Stomach (tissue), 9 donors: ENCODE measurements around the gene ENDOD1. TPM values are rescaled to one million over a fixed set of nuclear protein-coding genes. Genes with fewer than 3 reads are reported as not detected.

ENCODE experiments used
- DNase-seq, 2 donors: peaks; one replicate each; pipeline versions ENCODE4 v3.0.0 to v3.0.0-alpha.2; 2013 to 2019
- H3K27ac ChIP-seq, 5 donors: fragments of 200-600 bp in 4 of 5; sonication (generic) in 4 of 5; one replicate each; pipeline ENCODE4 v1.5.1; 2013 to 2019; ENCODE audit warnings: mild to moderate bottlenecking in 1 of 5, moderate library complexity in 1 of 5
- H3K27me3 ChIP-seq, 3 donors: fragments of 200-600 bp; sonication (generic); one replicate each; pipeline ENCODE4 v1.5.1; 2017 to 2019; ENCODE audit warnings: mixed run types in 1 of 3
- H3K36me3 ChIP-seq, 4 donors: fragments of 200-600 bp; sonication (generic); 1 replicate in 3 of 4; 2 replicates in 1 of 4; pipeline ENCODE4 v1.5.1; 2016 to 2019
- H3K4me1 ChIP-seq, 4 donors: fragments of 200-600 bp; sonication (generic); one replicate each; pipeline ENCODE4 v1.5.1; 2016 to 2019
- H3K4me3 ChIP-seq, 4 donors: fragments of 200-600 bp; sonication (generic) in 3 of 4; one replicate each; pipeline ENCODE4 v1.5.1; 2016 to 2019; ENCODE audit warnings: mild to moderate bottlenecking in 1 of 4
- H3K9me3 ChIP-seq, 4 donors: fragments of 200-600 bp; sonication (generic); one replicate each; pipeline ENCODE4 v1.5.1; 2016 to 2019
- EP300 ChIP-seq: sonication (generic); formaldehyde crosslinking; IDR thresholded peaks from one replicate; pipeline ENCODE4 v1.6.1; 2017; ENCODE audit warnings: antibody characterized with exemption
- POLR2A ChIP-seq, 4 donors: fragments of 450-650 bp; IDR thresholded peaks; one replicate each; pipeline ENCODE4 v1.6.1; 2016; ENCODE audit warnings: antibody characterized with exemption in 4 of 4, control low read depth in 2 of 4, mild to moderate bottlenecking in 1 of 4, moderate library complexity in 1 of 4
- POLR2AphosphoS5 ChIP-seq, 3 donors: sonication (generic); formaldehyde crosslinking; IDR thresholded peaks; one replicate each; pipeline ENCODE4 v1.6.1; 2016; ENCODE audit warnings: antibody characterized with exemption in 3 of 3
- WGBS, 5 donors: extraction: QIAGEN DNeasy Blood & Tissue Kit in 3 of 5; methylation state at CpG; one replicate each; pipeline versions ENCODE4 v1.1.5 to v1.1.7; 2013 to 2018; 5-methylcytosine and 5-hydroxymethylcytosine counted together
- intact Hi-C: fragments of 100-400 bp; cut with DNase I; formaldehyde crosslinking; loops from one replicate; pipeline ENCODE4 v1.15.1; 2023; ENCODE audit warnings: low total_unique reads
- polyA plus RNA-seq, 3 donors: library from polyadenylated mRNA; stranded (reverse); fragments of 200-250 nt; gene quantifications; one replicate each; pipeline ENCODE4 v1.2.3, GENCODE V29; 2013
- total RNA-seq, 5 donors: library from RNA; depleted of rRNA; stranded (reverse); fragments of >200 nt; gene quantifications; one replicate each; pipeline versions ENCODE4 v1.1.0 to v1.2.3, GENCODE V29; 2014 to 2016
- TF ChIP-seq, protein P1 (sequence below), 7 experiments: fragments of 450-650 bp in 4 of 7; fragments of 200-600 bp in 3 of 7; sonication (generic) in 3 of 7; IDR thresholded peaks; one replicate each; pipeline ENCODE4 v1.5.1; 2016 to 2019; ENCODE audit warnings: antibody characterized with exemption in 7 of 7, control low read depth in 2 of 7, mild to moderate bottlenecking in 1 of 7
- donor health status: healthy with polysubstance abuse.
- donor health status: Bipolar disorder and iron deficiency.
- donor health status: healthy.

The ENDOD1 gene
- total and polyA plus RNA-seq, 8 donors: 2.4 to 32.2 (median 14.9) TPM

DNA sequence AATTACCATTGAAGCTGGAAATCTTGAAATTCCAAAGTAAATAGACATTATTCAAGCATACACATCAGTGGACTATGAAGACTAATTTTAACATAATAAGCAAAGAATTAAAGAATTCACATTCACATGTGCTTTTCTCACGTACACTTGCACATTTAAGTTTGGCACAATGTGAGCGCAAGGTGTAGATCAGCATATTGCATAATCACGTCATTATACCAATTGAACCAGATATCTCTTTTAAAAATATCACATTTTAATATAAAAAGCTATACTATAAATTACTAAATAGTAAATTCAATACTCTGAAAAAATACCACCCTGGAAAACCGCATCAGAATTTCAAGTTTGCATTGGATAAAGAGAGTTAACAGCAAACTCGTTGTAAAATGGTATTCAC is 80.6 kb downstream of the ENDOD1 start:
- intact Hi-C loops: no loop called here
- no peak overlapping the region for H3K27ac ChIP-seq
- no peaks in the 10 kb centered on the region for H3K27me3 ChIP-seq
- TF ChIP-seq, protein P1, sequence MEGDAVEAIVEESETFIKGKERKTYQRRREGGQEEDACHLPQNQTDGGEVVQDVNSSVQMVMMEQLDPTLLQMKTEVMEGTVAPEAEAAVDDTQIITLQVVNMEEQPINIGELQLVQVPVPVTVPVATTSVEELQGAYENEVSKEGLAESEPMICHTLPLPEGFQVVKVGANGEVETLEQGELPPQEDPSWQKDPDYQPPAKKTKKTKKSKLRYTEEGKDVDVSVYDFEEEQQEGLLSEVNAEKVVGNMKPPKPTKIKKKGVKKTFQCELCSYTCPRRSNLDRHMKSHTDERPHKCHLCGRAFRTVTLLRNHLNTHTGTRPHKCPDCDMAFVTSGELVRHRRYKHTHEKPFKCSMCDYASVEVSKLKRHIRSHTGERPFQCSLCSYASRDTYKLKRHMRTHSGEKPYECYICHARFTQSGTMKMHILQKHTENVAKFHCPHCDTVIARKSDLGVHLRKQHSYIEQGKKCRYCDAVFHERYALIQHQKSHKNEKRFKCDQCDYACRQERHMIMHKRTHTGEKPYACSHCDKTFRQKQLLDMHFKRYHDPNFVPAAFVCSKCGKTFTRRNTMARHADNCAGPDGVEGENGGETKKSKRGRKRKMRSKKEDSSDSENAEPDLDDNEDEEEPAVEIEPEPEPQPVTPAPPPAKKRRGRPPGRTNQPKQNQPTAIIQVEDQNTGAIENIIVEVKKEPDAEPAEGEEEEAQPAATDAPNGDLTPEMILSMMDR (IDR thresholded peaks at IDR 0.05): no peak
- TF ChIP-seq POLR2A (IDR thresholded peaks at IDR 0.05) (no peak), POLR2AphosphoS5 (IDR thresholded peaks at IDR 0.05) (no peak), EP300 (no peak)
- H3K4me3 ChIP-seq: no peak overlapping the region
- 94 to 97% (median 96%) methylated on average over 5 of the region's 5 CpGs for WGBS, 5 donors
- H3K4me1 ChIP-seq: no peaks in the 10 kb centered on the region
- H3K9me3 ChIP-seq: no peaks in the 10 kb centered on the region
- no peak for DNase-seq
- peaks cover 3 to 35% (median 29%) of the 10 kb centered on the region in 4 donors for H3K36me3 ChIP-seq

GRCh38 chr11:95175818-95176380 is 86.3 kb downstream of the ENDOD1 start:
- peaks cover 4 to 70% (median 65%) of the 10 kb centered on the region in 4 donors for H3K36me3 ChIP-seq
- no peak for TF ChIP-seq POLR2AphosphoS5 (IDR thresholded peaks at IDR 0.05)
- TF ChIP-seq EP300: no peak
- TF ChIP-seq, protein P1 (IDR thresholded peaks at IDR 0.05): no peak
- TF ChIP-seq POLR2A (IDR thresholded peaks at IDR 0.05): no peak
- H3K9me3 ChIP-seq: no peaks in the 10 kb centered on the region
- no peaks in the 10 kb centered on the region for H3K27me3 ChIP-seq
- intact Hi-C loops: no loop called here
- no peaks in the 10 kb centered on the region for H3K4me1 ChIP-seq
- no peak overlapping the region for H3K27ac ChIP-seq
- WGBS, 5 donors: 42 to 64% (median 55%) methylated on average over 4 of the region's 4 CpGs
- DNase-seq: no peak
- H3K4me3 ChIP-seq: no peak overlapping the region

Other genes starting within 250 kb of the ENDOD1 start
- 10 to 100 TPM in 4 of 5 donors, 1 to 10 TPM in 1; 8.2 to 47.2 (median 37.5) TPM for gene CWC15, start 116.3 kb upstream of the ENDOD1 start, total RNA-seq
- gene CWC15, start 116.3 kb upstream of the ENDOD1 start, polyA plus RNA-seq: 10 to 100 TPM; 53.9 to 88.9 (median 56.7) TPM
- under 1 TPM in 2 of 5 donors, not detected in 3; 0.58 to 0.73 TPM for gene KDM4D, start 116.1 kb upstream of the ENDOD1 start, total RNA-seq
- gene KDM4D, start 116.1 kb upstream of the ENDOD1 start, polyA plus RNA-seq: under 1 TPM; 0.12 to 0.31 (median 0.25) TPM
- gene KDM4E, start 64.6 kb upstream of the ENDOD1 start, total RNA-seq: not detected
- gene KDM4E, start 64.6 kb upstream of the ENDOD1 start, polyA plus RNA-seq: not detected
- not detected for gene KDM4F, start 40.4 kb upstream of the ENDOD1 start, total RNA-seq
- gene KDM4F, start 40.4 kb upstream of the ENDOD1 start, polyA plus RNA-seq: not detected
- gene SRSF8, start 22.9 kb upstream of the ENDOD1 start, total RNA-seq: 10 to 100 TPM; 10.7 to 34.6 (median 25.7) TPM
- 10 to 100 TPM; 30.3 to 39.6 (median 36.3) TPM for gene SRSF8, start 22.9 kb upstream of the ENDOD1 start, polyA plus RNA-seq
- 10 to 100 TPM in 3 of 5 donors, 1 to 10 TPM in 2; 5.5 to 43.7 (median 12.1) TPM for gene SESN3, start 141.4 kb downstream of the ENDOD1 start, total RNA-seq
- 1 to 10 TPM; 2.7 to 4.7 (median 3.8) TPM for gene SESN3, start 141.4 kb downstream of the ENDOD1 start, polyA plus RNA-seq